Sigmoid colon (tissue), 4 donors: ENCODE data around the gene PODXL.

Source experiments
- EP300 ChIP-seq, 4 donors: sonication (generic); formaldehyde crosslinking; IDR thresholded peaks; one replicate each; pipeline ENCODE4 v1.6.1; 2017; ENCODE audit warnings: antibody characterized with exemption in 4 of 4
- POLR2A ChIP-seq, 2 donors: fragments of 450-650 bp; IDR thresholded peaks; one replicate each; pipeline ENCODE4 v1.6.1; 2016; ENCODE audit warnings: antibody characterized with exemption in 2 of 2, mild to moderate bottlenecking in 2 of 2, moderate library complexity in 2 of 2
- POLR2AphosphoS5 ChIP-seq, 4 donors: sonication (generic); formaldehyde crosslinking; IDR thresholded peaks; one replicate each; pipeline ENCODE4 v1.6.1; 2017; ENCODE audit warnings: antibody characterized with exemption in 4 of 4
- TF ChIP-seq, protein P1 (sequence below), 4 experiments: fragments of 450-650 bp in 3 of 4; fragments of 200-600 bp in 1 of 4; IDR thresholded peaks; one replicate each; pipeline ENCODE4 v1.5.1; 2016 to 2019; ENCODE audit warnings: antibody characterized with exemption in 4 of 4, mild to moderate bottlenecking in 3 of 4, moderate library complexity in 2 of 4

DNA sequence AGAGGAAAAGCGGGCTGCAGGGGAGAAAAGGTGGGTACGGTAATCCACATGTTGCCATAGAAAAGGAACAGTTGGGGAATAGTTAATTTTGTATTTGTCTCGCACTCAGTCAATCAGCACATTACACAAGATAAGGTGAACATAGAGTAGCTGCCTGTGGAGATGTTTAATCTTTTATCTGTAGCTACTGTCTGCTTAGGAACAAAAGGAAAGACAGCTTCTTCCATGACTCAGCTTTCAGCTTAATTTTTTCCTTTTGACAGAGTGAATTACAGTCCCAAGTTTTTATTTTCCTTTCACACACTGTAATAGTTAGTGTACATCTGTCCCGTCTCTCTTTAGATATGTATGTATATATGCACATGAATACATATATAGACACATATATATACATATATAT lies 39.3 kb upstream of the PODXL start:
- no peak for TF ChIP-seq POLR2A (IDR thresholded peaks at IDR 0.05)
- TF ChIP-seq POLR2AphosphoS5 (IDR thresholded peaks at IDR 0.05): no peak
- TF ChIP-seq, protein P1, sequence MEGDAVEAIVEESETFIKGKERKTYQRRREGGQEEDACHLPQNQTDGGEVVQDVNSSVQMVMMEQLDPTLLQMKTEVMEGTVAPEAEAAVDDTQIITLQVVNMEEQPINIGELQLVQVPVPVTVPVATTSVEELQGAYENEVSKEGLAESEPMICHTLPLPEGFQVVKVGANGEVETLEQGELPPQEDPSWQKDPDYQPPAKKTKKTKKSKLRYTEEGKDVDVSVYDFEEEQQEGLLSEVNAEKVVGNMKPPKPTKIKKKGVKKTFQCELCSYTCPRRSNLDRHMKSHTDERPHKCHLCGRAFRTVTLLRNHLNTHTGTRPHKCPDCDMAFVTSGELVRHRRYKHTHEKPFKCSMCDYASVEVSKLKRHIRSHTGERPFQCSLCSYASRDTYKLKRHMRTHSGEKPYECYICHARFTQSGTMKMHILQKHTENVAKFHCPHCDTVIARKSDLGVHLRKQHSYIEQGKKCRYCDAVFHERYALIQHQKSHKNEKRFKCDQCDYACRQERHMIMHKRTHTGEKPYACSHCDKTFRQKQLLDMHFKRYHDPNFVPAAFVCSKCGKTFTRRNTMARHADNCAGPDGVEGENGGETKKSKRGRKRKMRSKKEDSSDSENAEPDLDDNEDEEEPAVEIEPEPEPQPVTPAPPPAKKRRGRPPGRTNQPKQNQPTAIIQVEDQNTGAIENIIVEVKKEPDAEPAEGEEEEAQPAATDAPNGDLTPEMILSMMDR (IDR thresholded peaks at IDR 0.05): no peak
- TF ChIP-seq EP300 (IDR thresholded peaks at IDR 0.05): no peak
